Fibroblast of pulmonary artery (primary cell): ENCODE data around the gene RIT1.

Experiments
- DNase-seq: peaks from one replicate; pipeline ENCODE4 v3.0.0-alpha.2; 2010; ENCODE audit warnings: low read depth
- H3K4me3 ChIP-seq: replicated peaks from 2 replicates; pipeline ENCODE4 v1.5.1; 2011; ENCODE audit warnings: low read depth, mild to moderate bottlenecking, control low read depth, low read length, moderate library complexity
- TF ChIP-seq, protein P1 (sequence below): IDR thresholded peaks from 2 replicates; pipeline ENCODE4 v1.5.1; 2011; ENCODE audit warnings: mild to moderate bottlenecking, control low read depth, low read length, inconsistent platforms; ENCODE audit errors: missing control alignments

RIT1 gene

DNA sequence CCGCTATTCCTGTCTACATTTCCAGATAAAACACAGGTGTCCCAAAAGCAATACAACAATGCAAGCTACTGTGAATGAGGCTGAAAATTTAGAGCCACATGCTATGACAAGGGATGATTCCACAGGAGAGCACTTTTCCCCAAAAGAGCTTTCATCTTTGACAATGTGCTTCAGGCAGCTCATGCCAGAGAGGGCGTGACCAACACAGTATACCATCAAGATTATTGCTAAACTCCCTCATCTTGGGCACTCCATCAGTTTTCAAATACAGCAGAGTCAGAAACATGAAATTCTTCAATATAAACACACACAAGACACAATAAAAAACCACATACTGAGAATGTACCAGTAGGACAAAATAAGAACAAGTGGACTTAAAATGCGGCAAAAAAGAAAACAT is 60.8 kb downstream of the RIT1 start:
- H3K4me3 ChIP-seq = no peak overlapping the region
- TF ChIP-seq, protein P1, sequence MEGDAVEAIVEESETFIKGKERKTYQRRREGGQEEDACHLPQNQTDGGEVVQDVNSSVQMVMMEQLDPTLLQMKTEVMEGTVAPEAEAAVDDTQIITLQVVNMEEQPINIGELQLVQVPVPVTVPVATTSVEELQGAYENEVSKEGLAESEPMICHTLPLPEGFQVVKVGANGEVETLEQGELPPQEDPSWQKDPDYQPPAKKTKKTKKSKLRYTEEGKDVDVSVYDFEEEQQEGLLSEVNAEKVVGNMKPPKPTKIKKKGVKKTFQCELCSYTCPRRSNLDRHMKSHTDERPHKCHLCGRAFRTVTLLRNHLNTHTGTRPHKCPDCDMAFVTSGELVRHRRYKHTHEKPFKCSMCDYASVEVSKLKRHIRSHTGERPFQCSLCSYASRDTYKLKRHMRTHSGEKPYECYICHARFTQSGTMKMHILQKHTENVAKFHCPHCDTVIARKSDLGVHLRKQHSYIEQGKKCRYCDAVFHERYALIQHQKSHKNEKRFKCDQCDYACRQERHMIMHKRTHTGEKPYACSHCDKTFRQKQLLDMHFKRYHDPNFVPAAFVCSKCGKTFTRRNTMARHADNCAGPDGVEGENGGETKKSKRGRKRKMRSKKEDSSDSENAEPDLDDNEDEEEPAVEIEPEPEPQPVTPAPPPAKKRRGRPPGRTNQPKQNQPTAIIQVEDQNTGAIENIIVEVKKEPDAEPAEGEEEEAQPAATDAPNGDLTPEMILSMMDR = no peak
- DNase-seq = no peak

DNA sequence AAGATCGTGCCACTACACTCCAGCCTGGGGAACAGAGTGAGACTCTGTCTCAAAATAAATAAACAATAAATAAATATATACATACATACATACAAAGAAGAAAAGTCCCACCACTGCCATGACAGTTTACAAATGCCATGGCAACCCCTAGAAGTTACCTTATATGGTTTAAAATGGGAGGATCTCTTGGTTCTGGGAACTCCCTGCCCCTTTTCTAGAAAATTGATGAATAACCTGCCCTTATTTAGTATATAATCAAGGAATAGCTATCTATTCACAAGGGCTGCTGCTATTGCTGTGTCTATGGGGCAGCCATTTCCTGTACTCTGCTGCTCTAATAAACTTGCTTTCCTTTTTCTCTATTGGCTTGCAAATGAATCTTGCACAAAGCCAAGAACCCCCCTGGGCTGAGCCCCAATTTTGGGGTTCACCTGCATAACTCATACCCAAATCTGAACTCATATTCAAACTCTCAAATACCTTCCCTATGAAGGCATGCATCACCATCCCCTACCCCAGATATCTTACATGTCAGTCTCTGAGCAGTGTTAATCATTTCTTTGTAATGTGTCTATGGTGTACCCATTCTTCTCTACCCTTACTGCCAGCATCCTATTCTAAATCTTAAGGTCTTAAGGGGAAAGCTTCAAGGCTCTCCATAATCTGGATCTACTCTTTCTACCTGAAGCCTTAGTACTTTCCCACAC is 63.2 kb downstream of the RIT1 start:
- no peak overlapping the region for H3K4me3 ChIP-seq
- TF ChIP-seq, protein P1 = no peak
- no peak for DNase-seq
